ENCODE results near the gene SP5. TPM values are rescaled to one million over a fixed set of nuclear protein-coding genes. Genes with fewer than 3 reads are reported as not detected.
A peak's percentile ranks its signal among the peaks of the same experiment; 100 is the strongest.

The SP5 gene
- total and polyA plus RNA-seq, 10 of the 15 experiments (the other 5 are each of a cell fraction or from before 2014, with no cell fraction given): not detected

DNA sequence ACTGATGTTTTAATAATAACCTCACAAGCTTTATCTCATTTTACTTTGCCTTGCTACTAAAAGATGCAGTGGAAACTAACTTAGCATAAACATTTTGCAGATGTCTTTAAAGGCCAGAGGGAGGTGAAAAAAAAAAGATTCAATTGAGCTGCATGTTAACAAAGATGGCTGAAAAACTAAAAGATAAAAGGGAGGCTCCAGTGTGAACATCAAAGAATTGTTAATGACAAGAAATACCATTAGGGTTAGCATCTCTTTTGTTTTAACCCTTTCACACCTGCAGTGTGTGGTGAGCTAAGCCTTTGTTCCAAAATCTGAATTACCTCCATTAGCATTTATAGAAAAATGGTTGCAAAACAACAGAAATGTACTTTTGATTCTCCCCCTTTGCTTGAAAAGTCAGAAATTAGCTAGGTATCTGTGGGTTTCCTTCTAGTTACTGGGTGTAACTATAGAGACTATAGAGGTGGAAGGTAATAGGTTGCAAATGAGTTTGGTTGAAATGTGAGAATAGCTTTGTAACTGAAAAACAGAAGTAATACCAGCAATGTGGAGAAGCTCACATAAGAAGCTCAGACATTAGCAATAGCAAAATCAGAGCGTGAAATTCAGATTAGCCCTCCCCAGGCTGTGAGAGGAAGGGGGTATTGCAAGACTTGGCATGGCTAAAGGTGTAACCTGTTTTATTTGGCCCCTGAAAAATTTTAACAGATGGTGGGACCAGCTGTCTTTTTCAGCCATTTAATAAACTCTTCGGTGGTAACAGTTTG is 34.8 kb upstream of the SP5 start (continued):
- TF ChIP-seq RFX5 (IDR thresholded peaks at IDR 0.05; ENCODE audit: low read depth, low read length): peak; percentile 75
- TF ChIP-seq SREBF2 (IDR thresholded peaks at IDR 0.05; ENCODE audit: low read length): no peak
- TF ChIP-seq CREB1 (IDR thresholded peaks at IDR 0.05; ENCODE audit: low read depth): no peak
- TF ChIP-seq POLR2AphosphoS5 (IDR thresholded peaks at IDR 0.05; ENCODE audit: low read length): no peak
- peak; percentile 84 for TF ChIP-seq MTA2 (IDR thresholded peaks at IDR 0.05; ENCODE audit: low read depth)
- no peak for TF ChIP-seq EZH2 (IDR thresholded peaks at IDR 0.05; ENCODE audit: borderline replicate concordance, control insufficient read depth, low read depth, low read length)
- 0 out of 2 replicates have a peak, but pooled peaks have one; percentile 17 for TF ChIP-seq NR2F1 (conservative IDR thresholded peaks at IDR 0.05)
- TF ChIP-seq RELA (IDR thresholded peaks at IDR 0.05; ENCODE audit: borderline replicate concordance, partially characterized antibody): no peak
- no peak for TF ChIP-seq MEF2B (IDR thresholded peaks at IDR 0.05; ENCODE audit: partially characterized antibody, poor library complexity, severe bottlenecking)
- no peak for TF ChIP-seq CEBPB (IDR thresholded peaks at IDR 0.05; ENCODE audit: borderline replicate concordance in 1 of 2, low read depth in 2 of 2, low read length in 2 of 2)
- TF ChIP-seq GABPA (IDR thresholded peaks at IDR 0.05; ENCODE audit: low read depth): no peak
- TF ChIP-seq RBBP5 (conservative IDR thresholded peaks at IDR 0.05): no peak
- no peak for TF ChIP-seq NFXL1 (IDR thresholded peaks at IDR 0.05; ENCODE audit: borderline replicate concordance)
- TF ChIP-seq IKZF1 (conservative IDR thresholded peaks at IDR 0.05): peak; percentile 12; the same call in 1 of the 2 replicates
- 0 out of 4 replicates have a peak, but pooled peaks of 1 of the 2 experiments have one; percentile 26 for TF ChIP-seq BHLHE40 (IDR thresholded peaks at IDR 0.05; ENCODE audit: borderline replicate concordance in 1 of 2, low read depth in 2 of 2, low read length in 1 of 2)
- TF ChIP-seq, protein P1, sequence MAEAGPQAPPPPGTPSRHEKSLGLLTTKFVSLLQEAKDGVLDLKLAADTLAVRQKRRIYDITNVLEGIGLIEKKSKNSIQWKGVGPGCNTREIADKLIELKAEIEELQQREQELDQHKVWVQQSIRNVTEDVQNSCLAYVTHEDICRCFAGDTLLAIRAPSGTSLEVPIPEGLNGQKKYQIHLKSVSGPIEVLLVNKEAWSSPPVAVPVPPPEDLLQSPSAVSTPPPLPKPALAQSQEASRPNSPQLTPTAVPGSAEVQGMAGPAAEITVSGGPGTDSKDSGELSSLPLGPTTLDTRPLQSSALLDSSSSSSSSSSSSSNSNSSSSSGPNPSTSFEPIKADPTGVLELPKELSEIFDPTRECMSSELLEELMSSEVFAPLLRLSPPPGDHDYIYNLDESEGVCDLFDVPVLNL (IDR thresholded peaks at IDR 0.05; ENCODE audit: low read depth, low read length): no peak
- TF ChIP-seq ZNF217 (IDR thresholded peaks at IDR 0.05): no peak
- TF ChIP-seq, protein P2, sequence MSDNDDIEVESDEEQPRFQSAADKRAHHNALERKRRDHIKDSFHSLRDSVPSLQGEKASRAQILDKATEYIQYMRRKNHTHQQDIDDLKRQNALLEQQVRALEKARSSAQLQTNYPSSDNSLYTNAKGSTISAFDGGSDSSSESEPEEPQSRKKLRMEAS (IDR thresholded peaks at IDR 0.05; ENCODE audit: low read depth, low read length): no peak
- TF ChIP-seq, protein P3, sequence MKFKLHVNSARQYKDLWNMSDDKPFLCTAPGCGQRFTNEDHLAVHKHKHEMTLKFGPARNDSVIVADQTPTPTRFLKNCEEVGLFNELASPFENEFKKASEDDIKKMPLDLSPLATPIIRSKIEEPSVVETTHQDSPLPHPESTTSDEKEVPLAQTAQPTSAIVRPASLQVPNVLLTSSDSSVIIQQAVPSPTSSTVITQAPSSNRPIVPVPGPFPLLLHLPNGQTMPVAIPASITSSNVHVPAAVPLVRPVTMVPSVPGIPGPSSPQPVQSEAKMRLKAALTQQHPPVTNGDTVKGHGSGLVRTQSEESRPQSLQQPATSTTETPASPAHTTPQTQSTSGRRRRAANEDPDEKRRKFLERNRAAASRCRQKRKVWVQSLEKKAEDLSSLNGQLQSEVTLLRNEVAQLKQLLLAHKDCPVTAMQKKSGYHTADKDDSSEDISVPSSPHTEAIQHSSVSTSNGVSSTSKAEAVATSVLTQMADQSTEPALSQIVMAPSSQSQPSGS (IDR thresholded peaks at IDR 0.05; ENCODE audit: low read length): no peak
- TF ChIP-seq YY1 (IDR thresholded peaks at IDR 0.05; ENCODE audit: low read depth, low read length): no peak
- TF ChIP-seq ZNF622 (IDR thresholded peaks at IDR 0.05): no peak
- no peak for TF ChIP-seq RAD51 (IDR thresholded peaks at IDR 0.05)
- TF ChIP-seq MEF2A (IDR thresholded peaks at IDR 0.05; ENCODE audit: insufficient read depth, low read depth, low read length): no peak
- TF ChIP-seq BMI1 (IDR thresholded peaks at IDR 0.05; ENCODE audit: borderline replicate concordance): no peak; the same call in 1 of the 2 replicates
- no peak for TF ChIP-seq PAX8 (IDR thresholded peaks at IDR 0.05)
- no peak for TF ChIP-seq RB1 (IDR thresholded peaks at IDR 0.05; ENCODE audit: borderline replicate concordance)
- no peak for TF ChIP-seq SRF (IDR thresholded peaks at IDR 0.05; ENCODE audit: low read depth in 2 of 2, low read length in 2 of 2)
- no peak for TF ChIP-seq CBX3 (IDR thresholded peaks at IDR 0.05; ENCODE audit: borderline replicate concordance, low read depth)
- no peak for TF ChIP-seq NFIC (IDR thresholded peaks at IDR 0.05; ENCODE audit: low read depth, low read length)
- peak in 1 of 2 experiments; percentile 50; a peak in 1 of 4 replicates for TF ChIP-seq EP300 (IDR thresholded peaks at IDR 0.05; ENCODE audit: borderline replicate concordance in 1 of 2, control insufficient read depth in 1 of 2, low read depth in 2 of 2, low read length in 2 of 2)
- TF ChIP-seq TCF7 (IDR thresholded peaks at IDR 0.05; ENCODE audit: borderline replicate concordance): no peak

Measured in GM12878 (cell line).